GM18508 (cell line): ENCODE data around the gene C2orf68.
"Not testable (repeated sequence)": the region's sequence is repeated elsewhere in the genome, so short reads cannot be mapped to it uniquely, and the experiment has no call there.

ENCODE experiments used
- ATAC-seq: cut with Tn5 transposase; IDR thresholded peaks from one replicate; pipeline ENCODE4 v1.9.1; 2021; ENCODE audit warnings: moderate number of reproducible peaks; ENCODE audit not compliant: insufficient read depth, unreplicated experiment

The C2orf68 gene

GRCh38 chr2:85635011-85635410, 23.1 kb upstream of the C2orf68 start:
- no peak for ATAC-seq

GRCh38 chr2:85631316-85631715, 19.4 kb upstream of the C2orf68 start:
- no peak for ATAC-seq

GRCh38 chr2:85628658-85629057, 16.8 kb upstream of the C2orf68 start:
- ATAC-seq = no peak

- no peak for ATAC-seq
These were observed 12.1 kb upstream of the C2orf68 start for GRCh38 chr2:85623991-85624390.

- no peak for ATAC-seq
These were observed 9.5 kb upstream of the C2orf68 start for GRCh38 chr2:85621338-85621737.

GRCh38 chr2:85619617-85620016, 7.8 kb upstream of the C2orf68 start:
- no peak for ATAC-seq

- ATAC-seq = not testable (repeated sequence)
These were observed 5.9 kb upstream of the C2orf68 start for GRCh38 chr2:85617723-85618122.

- ATAC-seq = no peak
These were observed 3.5 kb upstream of the C2orf68 start for GRCh38 chr2:85615413-85615728.

GRCh38 chr2:85614757-85615156, 2.9 kb upstream of the C2orf68 start:
- ATAC-seq = not testable (repeated sequence)

GRCh38 chr2:85613717-85614515, 2.0 kb upstream of the C2orf68 start:
- ATAC-seq = no peak

- no peak for ATAC-seq
These were observed 605 bp downstream of the C2orf68 start for GRCh38 chr2:85611217-85611704.

- no peak for ATAC-seq
These were observed 4.3 kb downstream of the C2orf68 start for GRCh38 chr2:85607268-85608215.

GRCh38 chr2:85606116-85606455, 5.8 kb downstream of the C2orf68 start:
- no peak for ATAC-seq

GRCh38 chr2:85605406-85606115, 6.3 kb downstream of the C2orf68 start:
- ATAC-seq = no peak

GRCh38 chr2:85604568-85605339, 7.1 kb downstream of the C2orf68 start:
- no peak for ATAC-seq

GRCh38 chr2:85604133-85604444, 7.8 kb downstream of the C2orf68 start:
- ATAC-seq = not testable (repeated sequence)

GRCh38 chr2:85602476-85603234, 9.2 kb downstream of the C2orf68 start, which contains the start of gene TMEM150A:
Gene TMEM150A (minus strand): TSS chr2:85602698. CDS start chr2:85601948, 750 bp downstream.
- ATAC-seq = peak; percentile 67

- peak; percentile 19 for ATAC-seq
These were observed 9.9 kb downstream of the C2orf68 start for GRCh38 chr2:85601771-85602475.
